IPS-15b (cell line): Measurements from ENCODE around the gene FAM216A.
"Not testable (repeated sequence)": the region's sequence is repeated elsewhere in the genome, so short reads cannot be mapped to it uniquely, and the experiment has no call there.

Experiments used
- H3K27me3 ChIP-seq: one replicate; pipeline ENCODE4 v1.6.1; 2013; ENCODE audit warnings: low read length; ENCODE audit not compliant: control insufficient read depth, insufficient read depth
- H3K36me3 ChIP-seq: one replicate; pipeline ENCODE4 v1.6.1; 2013; ENCODE audit warnings: low read length; ENCODE audit not compliant: control insufficient read depth, insufficient read depth
- H3K4me1 ChIP-seq: one replicate; pipeline ENCODE4 v1.6.1; 2013; ENCODE audit warnings: mild to moderate bottlenecking, low read length; ENCODE audit not compliant: control insufficient read depth, insufficient read depth
- H3K4me3 ChIP-seq: one replicate; pipeline ENCODE4 v1.5.1; 2013; ENCODE audit warnings: low read depth, low read length
- H3K9ac ChIP-seq: one replicate; pipeline ENCODE4 v1.6.1; 2013; ENCODE audit warnings: low read depth, mild to moderate bottlenecking, low read length
- H3K9me3 ChIP-seq: one replicate; pipeline ENCODE4 v1.6.1; 2013; ENCODE audit warnings: mild to moderate bottlenecking, low read length; ENCODE audit not compliant: control insufficient read depth, insufficient read depth

Gene FAM216A

GRCh38 chr12:110501752-110502738 lies 33.4 kb downstream of the FAM216A start, which contains the start of the genes RAD9B and VPS29:
TSS of gene RAD9B (plus strand) at chr12:110502331. CDS start at chr12:110502338, 7 bp downstream.
TSS of gene VPS29 (minus strand) at chr12:110502111. CDS start at chr12:110502051, 60 bp downstream.
- peaks cover 14% of the 10 kb centered on the region for H3K27me3 ChIP-seq
- peak within 1 kb of the TSS; percentile 88 for H3K9ac ChIP-seq
- H3K4me3 ChIP-seq: peak within 1 kb of the TSS; percentile 93
- no peaks in the 10 kb centered on the region for H3K4me1 ChIP-seq
- no peaks in the 10 kb centered on the region for H3K9me3 ChIP-seq
- H3K36me3 ChIP-seq: no peaks in the 10 kb centered on the region

DNA sequence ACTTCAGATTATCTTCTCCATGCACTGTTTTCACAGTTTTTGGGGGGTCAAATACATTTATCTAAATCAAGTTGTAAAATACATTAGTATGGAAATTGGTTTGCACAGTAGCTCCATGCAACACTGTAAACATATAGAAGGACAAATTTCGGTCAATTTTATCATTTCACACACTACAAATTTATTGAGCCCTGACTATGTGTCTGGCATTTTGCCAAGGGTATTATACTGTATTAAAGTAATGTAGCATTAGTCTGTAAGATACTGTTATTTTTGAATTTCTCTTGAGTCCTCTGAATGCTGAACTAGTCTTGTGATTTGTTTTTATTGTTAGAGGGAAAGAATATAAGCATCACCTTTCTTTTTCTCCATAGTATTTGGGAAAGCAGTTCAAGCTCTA lies 34.8 kb downstream of the FAM216A start:
- Histone ChIP-seq H3K9me3 (no peaks in the 10 kb centered on the region), H3K4me1 (no peaks in the 10 kb centered on the region), H3K36me3 (no peaks in the 10 kb centered on the region), H3K9ac (no peak overlapping the region), H3K27me3 (peaks cover 14% of the 10 kb centered on the region), H3K4me3 (no peak overlapping the region)

DNA sequence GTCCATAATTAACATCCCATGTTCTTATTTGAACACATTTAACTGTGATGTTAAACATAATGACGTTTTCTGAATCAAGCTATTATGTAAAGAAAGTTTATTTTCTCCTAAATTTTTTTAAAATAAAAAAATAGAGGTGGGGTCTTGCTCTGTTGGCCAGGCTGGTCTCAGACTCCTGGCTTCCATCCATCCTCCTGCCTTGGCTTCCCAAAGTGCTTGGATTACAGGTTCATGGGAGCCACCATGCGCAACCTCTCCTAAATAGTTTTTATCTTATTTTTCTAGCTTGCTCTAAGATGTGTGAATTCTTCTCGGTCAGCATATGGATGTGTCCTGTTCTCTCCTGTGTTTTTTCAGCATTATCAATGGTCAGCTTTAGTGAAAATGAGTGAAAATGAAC lies 36.7 kb downstream of the FAM216A start:
- no peak overlapping the region for H3K9ac ChIP-seq
- H3K4me3 ChIP-seq: no peak overlapping the region
- no peaks in the 10 kb centered on the region for H3K9me3 ChIP-seq
- no peaks in the 10 kb centered on the region for H3K36me3 ChIP-seq
- H3K27me3 ChIP-seq: peaks cover 14% of the 10 kb centered on the region
- H3K4me1 ChIP-seq: no peaks in the 10 kb centered on the region

GRCh38 chr12:110508071-110508586 lies 39.5 kb downstream of the FAM216A start:
- Histone ChIP-seq H3K4me1 (no peaks in the 10 kb centered on the region), H3K9ac (no peak overlapping the region)

GRCh38 chr12:110513842-110514241 lies 45.2 kb downstream of the FAM216A start:
- Histone ChIP-seq H3K36me3 (no peaks in the 10 kb centered on the region), H3K4me3 (no peak overlapping the region), H3K27me3 (no peaks in the 10 kb centered on the region), H3K9me3 (no peaks in the 10 kb centered on the region), H3K4me1 (no peaks in the 10 kb centered on the region), H3K9ac (no peak overlapping the region)

More at GRCh38 chr12:110508071-110508586, 39.5 kb downstream of the FAM216A start:
- Histone ChIP-seq H3K4me3 (no peak overlapping the region), H3K9me3 (no peaks in the 10 kb centered on the region), H3K36me3 (no peaks in the 10 kb centered on the region), H3K27me3 (peaks cover 6% of the 10 kb centered on the region)

GRCh38 chr12:110514363-110514762 lies 45.7 kb downstream of the FAM216A start:
- Histone ChIP-seq H3K27me3 (no peaks in the 10 kb centered on the region), H3K4me1 (no peaks in the 10 kb centered on the region), H3K36me3 (no peaks in the 10 kb centered on the region), H3K9ac (no peak overlapping the region), H3K4me3 (no peak overlapping the region), H3K9me3 (no peaks in the 10 kb centered on the region)

DNA sequence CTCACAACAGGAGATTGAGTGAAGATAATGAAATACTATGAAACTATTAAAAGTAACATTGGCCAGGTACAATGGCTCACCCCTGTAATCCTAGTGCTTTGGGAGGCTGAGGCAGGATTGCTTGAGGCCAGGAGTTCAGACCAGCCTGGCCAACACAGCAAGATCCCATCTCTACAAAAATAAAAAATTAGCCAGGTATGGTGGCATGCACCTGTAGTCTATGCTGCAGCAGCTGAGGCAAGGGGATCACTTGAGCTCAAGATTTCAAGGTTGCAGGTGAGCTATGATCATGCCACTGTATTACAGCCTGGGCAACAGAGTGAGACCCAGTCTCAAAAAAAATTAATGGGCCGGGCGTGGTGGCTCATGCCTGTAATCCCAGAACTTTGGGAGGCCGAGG lies 48.4 kb downstream of the FAM216A start:
- Histone ChIP-seq H3K27me3 (no peaks in the 10 kb centered on the region), H3K36me3 (no peaks in the 10 kb centered on the region), H3K9me3 (no peaks in the 10 kb centered on the region), H3K4me1 (no peaks in the 10 kb centered on the region), H3K4me3 (no peak overlapping the region), H3K9ac (no peak overlapping the region)

- not testable (repeated sequence) for H3K27me3 ChIP-seq, H3K36me3 ChIP-seq, H3K4me3 ChIP-seq, H3K4me1 ChIP-seq, H3K9me3 ChIP-seq, H3K9ac ChIP-seq
Observed at GRCh38 chr12:110518014-110518413, 49.4 kb downstream of the FAM216A start.

DNA sequence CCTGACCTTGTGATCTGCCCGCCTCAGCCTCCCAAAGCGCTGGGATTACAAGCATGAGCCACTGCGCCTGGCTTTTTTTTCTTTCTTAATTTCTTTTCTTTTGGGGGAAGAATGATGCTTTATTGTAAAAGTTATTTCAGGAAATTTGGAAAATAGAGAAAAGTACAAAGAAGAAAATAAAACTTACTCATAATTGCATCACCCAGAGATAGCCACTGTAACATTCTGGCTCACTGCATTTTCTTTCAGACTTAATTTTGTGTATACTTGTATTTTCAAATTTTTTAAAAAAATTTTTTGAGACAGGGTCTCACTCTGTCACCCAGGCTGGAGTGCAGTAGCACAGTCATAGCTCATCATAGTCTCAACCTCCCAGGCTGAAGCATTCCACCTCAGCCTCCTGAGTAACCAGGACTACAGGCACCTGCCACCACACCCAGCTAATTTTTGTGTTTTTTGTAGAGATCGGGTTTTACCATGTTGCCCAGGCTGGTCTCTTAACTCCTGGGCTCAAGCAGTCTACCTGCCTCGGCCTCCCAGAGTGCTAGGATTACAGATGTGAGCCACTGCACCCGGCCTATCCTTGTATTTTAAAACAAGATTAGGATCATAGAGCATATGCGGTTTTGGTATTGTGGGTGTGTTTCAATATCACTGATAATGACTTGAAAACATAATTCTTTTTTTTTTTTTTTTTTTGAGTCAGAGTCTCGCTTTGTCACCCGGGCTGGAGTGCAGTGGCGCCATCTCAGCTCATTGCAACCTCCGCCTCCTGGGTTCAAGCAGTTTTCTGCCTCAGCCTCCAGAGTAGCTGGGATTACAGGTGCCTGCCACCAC lies 52.4 kb downstream of the FAM216A start:
- H3K36me3 ChIP-seq, H3K9me3 ChIP-seq, H3K27me3 ChIP-seq, H3K4me3 ChIP-seq, H3K9ac ChIP-seq, H3K4me1 ChIP-seq: not testable (repeated sequence)

DNA sequence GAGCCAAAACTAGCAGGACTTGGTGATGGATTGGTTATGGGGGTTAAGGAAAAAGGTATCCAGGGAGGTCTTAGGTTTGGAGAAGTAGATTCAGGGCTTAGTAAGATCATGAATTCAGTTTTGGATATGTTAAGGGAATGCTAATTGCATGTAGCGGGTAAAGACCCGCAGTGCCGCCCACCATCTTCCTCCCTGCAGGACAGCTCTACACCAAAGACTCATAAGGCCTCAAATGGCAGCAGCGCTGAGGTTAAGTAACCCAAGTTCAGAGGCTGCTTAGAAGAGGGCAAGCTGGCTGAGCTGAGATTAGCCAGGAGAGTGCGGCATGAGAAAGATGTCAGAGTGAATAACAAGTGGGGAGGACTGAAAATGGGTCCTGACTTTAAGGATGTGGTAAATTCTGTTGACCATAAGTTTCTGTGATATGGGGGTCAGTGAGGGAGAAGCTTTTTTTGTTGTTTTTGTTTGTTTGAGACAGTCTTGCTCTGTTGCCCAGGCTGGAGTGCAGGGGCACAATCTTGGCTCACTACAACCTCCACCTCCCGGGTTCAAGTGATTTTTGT lies 59.7 kb downstream of the FAM216A start:
- Histone ChIP-seq H3K4me3 (no peak overlapping the region), H3K9me3 (no peaks in the 10 kb centered on the region), H3K9ac (no peak overlapping the region), H3K4me1 (no peaks in the 10 kb centered on the region), H3K27me3 (no peaks in the 10 kb centered on the region), H3K36me3 (no peaks in the 10 kb centered on the region)

- Histone ChIP-seq H3K36me3 (no peaks in the 10 kb centered on the region), H3K4me1 (no peaks in the 10 kb centered on the region), H3K4me3 (no peak overlapping the region), H3K27me3 (no peaks in the 10 kb centered on the region), H3K9ac (no peak overlapping the region), H3K9me3 (no peaks in the 10 kb centered on the region)
Observed at GRCh38 chr12:110530511-110530910, 61.9 kb downstream of the FAM216A start.
